ENCODE data around the gene CNDP1.
"Not testable (repeated sequence)": the region's sequence is repeated elsewhere in the genome, so short reads cannot be mapped to it uniquely, and the experiment has no call there.

CNDP1 gene

DNA sequence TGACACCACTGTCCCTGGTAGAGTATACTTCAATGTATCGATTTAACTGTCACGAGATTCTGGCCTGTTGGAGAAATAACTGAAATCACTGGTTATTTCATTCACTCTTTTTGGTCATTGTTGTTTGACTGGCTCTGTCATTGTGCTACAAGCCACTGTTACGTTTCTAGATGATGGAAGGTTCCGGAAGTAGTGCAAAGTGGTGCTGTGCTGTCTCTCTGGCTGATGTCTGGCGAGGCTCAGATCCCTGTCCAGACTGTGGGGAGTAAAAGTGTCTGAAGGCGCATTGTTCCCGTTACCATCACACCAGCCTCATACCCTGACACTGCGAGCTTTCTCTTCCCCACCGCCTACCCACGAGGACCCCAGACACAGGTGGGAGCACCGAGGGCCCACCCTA is 11.7 kb downstream of the CNDP1 start:
- no peak for DNase-seq (ENCODE audit: low read depth)

DNA sequence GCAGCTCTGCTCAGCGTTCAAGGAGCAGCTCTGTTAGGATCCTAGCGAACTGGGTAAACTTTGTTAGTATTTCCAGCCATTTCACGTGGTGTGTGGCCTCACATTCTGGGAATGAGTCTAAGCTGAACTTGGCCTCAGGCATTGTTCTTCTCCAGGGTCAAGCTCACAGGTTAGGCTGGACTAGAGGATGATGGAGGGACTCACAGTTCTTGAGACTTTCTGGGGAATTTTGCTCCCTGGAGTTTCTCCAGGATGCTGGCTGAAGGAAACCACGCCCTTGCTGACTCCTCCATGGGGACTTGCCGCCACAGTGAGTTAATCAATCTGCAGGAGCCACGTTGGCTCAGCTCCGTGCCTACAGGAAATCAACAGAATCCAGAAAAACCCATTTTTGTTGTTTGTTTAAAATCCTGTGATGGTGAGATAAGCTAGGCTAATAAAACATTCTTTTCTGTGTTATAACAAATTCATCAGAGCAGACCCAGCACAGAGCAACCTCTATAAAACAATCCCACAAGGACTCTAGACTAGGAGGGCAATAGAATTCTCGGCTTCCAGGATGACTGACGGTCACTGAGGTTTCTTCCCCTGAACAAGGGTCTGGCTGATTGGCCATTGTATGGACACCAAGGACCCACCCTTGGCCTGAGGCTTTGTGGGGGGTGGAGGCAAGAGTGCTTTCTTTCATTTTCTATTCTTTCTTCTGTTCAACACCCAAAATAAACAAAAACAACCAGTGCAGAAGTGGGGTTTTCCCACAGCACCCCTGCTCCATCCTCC is 12.6 kb downstream of the CNDP1 start:
- DNase-seq (ENCODE audit: low read depth): no peak

DNA sequence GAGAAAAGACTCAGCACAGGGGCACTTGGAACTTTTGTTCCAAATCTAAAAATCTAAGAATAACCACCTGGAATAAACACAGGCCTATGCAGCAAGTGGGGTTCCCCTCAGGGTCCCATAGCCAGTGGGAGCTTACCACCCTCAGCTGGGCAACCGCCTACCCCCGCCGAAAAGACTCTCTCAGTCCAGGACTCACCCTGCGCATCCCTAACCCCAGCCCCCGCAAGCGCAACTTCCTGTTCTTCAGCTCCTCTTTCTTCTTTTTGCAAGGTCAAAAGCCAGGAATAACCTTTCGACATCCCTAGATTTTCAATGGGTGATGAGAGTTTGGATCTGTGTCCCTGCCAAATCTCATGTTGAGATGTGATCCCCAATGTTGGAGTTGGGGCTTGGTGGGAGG is 13.6 kb downstream of the CNDP1 start:
- DNase-seq (ENCODE audit: low read depth): no peak

DNA sequence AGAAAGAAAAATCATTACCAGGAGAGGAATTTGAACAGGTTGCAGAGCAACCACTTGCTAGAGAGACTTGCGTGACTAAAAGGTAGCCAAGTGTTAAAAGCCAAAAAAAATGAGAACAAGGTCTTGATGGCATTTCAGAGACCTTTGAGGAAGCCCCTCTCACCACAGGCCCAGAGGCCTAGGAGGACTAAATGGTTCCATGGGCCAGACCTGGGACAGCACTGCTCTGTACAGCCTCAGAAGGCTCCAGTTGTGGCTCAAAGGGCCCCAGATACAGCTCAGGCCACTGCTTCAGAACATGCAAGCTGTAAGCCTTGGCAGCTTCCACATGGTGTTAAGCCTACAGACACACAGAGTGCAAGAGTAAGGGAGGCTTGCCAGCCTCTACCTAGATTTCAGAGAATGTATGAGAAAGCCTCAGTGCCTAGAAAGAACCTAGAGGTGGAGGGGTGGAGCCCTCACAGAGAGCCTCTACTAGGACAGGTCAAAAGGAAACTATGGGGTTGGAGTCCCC is 15.3 kb downstream of the CNDP1 start:
- DNase-seq (ENCODE audit: low read depth): no peak

DNA sequence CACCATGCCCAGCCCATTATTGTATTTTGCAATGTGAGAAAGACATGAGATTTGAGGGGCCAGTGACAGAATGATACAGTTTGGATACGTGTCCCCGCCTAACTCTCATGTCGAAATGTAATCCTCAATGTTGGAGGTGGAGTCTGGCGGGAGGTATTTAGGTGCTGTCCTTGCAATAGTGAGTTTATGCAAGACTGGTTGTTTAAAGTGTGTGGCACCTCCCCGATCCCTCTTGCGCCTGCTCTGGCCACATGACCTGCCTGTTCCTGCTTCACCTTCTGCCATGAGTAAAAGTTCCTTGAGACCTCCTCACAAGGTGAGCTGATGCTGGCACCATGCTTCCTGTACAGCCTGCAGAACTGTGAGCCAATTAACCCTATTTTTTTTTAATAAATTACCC is 16.6 kb downstream of the CNDP1 start:
- DNase-seq (ENCODE audit: low read depth): no peak

DNA sequence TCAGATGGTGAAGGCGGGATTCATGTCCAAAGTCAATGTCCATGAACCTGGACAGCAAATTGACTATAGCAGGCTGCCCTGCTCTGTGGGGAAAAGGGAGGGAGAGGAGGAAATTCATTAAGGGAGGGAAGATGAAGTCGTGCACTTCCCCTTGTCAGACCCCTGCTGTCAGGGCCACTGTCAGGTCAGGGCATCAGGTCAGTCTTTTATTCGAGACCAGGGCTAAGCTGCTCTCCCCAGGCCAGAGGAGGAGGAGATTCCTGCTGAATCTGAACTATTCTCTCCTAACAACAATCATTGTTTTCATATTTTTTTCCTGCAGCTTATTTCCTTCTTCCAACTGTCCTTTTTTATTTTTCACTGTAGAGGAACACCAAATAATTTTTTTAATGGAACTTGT is 17.2 kb downstream of the CNDP1 start:
- DNase-seq (ENCODE audit: low read depth): no peak

DNA sequence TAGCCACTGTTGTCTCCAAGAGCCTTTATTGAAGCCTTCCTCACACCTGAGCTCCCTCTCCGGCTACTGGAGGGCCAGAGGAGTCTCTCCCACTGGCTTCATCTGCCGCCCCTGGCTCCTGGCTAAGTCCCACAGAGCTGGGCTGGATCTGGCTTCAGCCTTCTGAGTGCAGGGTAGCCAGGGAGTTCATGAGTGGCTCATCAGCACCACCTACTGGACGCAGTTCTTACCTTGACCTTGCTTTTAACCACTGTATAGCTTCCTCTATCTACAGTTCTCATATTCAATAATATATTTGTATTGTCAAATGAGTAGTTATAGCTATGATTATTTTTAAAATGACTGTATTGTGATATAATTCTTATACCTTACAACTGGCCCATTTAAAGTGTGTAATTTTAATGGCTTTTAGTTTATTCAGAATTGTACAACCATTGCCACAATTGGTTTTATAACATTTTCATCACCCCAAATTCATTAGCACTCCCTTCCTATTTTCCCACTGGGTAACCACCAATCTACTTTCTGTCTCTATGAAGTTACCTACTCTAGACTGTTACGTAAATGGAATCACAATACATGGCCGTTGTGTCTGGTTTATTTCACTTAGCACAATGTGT is 17.7 kb downstream of the CNDP1 start:
- peak; percentile 39 for DNase-seq (ENCODE audit: low read depth)

DNA sequence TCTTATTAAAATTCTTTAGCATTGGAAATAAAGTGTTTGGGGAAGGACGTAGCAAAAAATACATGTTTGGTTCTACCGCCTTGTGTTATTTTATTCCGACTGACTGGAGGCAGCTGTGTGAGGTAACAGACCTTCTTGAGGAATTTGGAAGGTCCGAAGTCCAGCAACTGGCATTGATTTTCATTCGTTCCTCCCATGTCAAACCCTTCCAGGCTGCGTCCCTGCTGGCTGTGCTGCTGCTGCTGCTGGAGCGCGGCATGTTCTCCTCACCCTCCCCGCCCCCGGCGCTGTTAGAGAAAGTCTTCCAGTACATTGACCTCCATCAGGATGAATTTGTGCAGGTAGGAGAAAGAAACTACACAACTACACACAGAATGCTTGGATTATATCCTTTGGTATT is 21.8 kb downstream of the CNDP1 start:
- DNase-seq (ENCODE audit: low read depth): no peak

DNA sequence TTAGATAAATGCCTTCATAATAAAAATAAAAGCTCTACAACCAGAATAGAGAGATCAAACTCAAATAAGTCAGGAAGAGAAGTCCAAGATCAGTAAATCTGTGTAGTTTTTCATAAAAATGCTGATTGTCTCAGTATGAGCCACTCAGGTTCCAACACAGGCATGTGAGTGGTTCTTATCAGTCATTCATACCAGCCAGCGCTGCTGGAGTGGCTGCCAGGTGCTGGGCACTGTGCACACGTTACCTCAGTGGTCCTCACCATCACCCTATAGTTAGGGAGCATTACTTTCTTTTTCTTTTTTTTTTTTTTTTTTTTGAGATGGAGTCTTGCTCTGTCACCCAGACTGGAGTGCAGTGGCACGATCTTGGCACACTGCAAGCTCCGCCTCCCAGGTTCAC is 23.8 kb downstream of the CNDP1 start:
- DNase-seq (ENCODE audit: low read depth): no peak

DNA sequence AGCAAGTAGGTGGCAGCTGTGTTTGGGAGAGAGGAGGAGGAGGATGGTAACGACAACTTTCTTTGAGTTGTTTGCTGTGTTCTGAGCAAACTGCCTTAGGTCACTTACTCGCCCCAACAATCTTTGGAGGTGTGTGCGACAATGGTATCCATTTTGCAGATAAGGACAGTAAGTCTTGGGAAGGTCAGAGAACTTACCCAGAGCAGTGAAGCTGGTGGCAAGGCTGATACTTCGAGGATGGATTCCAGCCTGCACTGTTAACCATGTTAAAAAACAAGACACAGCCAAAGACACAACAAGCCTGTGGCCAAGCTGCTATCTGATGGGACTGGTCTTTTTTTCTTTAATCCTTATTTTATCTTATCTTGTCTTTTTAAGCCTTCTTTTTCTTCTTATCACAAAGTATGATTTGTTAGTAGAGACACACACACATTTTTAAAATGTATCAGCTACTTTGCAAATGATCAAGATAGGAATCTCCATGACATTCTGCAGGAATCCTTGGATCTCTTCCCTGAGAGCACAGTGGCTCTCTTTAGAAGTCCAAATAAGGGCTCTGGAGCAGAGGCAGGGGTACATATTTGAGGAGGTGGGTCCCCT is 27.9 kb downstream of the CNDP1 start:
- no peak for DNase-seq (ENCODE audit: low read depth)

DNA sequence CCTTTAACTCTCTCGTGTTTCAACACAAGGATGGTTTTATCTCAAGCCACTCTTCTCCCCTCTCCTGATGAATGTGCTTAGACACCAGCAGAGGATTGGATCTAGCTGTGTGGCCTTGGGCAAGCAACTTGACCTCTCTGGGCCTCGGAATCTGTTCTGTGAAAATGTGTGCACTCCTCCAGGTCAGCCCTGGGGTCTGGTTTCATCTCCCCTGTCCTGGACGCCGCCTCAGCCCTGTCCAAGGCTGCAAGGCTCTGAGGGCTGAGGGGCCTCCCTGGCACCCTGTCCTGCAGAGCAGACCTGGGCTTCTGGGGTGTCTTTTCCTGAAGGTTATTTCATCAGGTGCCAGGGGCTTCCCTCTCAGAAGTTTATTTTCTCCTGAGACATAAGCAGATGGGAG is 28.5 kb downstream of the CNDP1 start:
- no peak for DNase-seq (ENCODE audit: low read depth)

DNA sequence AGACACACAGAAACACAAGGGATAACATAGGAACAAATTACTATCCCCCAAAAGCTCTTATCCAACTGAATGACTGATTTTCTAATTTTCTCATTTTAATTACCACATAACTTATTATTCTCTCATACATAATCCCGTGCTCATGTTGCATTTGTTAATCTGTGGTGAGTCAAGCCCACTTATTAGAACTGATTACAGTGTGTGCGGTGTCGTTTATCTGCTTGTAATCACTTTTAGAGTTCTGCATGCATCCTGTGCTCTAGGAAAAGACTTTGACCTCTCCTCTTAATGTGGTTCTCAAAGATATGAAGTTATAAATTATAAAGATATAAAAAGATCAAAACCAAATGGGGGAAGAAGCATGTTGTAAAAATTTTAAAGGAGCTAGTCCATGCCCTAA is 29.7 kb downstream of the CNDP1 start:
- no peak for DNase-seq (ENCODE audit: low read depth)

DNA sequence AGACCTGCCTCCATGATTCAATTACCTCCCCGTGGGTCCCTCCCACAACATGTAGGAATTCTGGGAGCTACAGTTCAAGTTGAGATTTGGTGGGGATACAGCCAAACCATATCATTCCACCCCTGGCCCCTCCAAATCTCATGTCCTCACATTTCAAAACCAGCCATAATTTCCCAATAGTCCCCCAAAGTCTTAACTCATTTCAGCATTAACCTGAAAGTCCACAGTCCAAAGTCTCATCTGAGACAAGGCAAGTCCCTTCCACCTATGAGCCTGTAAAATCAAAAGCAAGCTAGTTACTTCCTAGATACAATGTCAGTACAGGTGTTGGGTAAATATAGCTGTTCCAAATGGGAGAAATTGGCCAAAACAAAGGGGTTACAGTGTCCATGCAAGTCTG is 30.9 kb downstream of the CNDP1 start:
- not testable (repeated sequence) for DNase-seq (ENCODE audit: low read depth)

DNA sequence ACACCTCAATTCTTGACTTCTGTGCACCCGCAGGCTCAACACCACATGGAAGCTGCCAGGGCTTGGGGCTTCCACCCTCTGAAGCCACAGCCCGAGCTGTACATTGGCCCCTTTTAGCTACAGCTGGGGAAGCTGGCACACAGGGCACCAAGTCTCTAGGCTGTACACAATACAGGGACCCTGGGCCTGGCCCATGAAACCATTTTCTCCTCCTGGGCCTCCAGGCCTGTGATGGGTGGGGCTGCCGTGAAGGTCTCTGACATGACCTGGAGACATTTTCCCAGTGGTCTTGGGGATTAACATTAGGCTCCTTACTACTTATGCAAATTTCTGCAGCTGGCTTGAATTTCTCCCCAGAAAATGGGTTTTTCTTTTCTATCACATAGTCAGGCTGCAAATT is 31.7 kb downstream of the CNDP1 start:
- DNase-seq (ENCODE audit: low read depth): not testable (repeated sequence)

DNA sequence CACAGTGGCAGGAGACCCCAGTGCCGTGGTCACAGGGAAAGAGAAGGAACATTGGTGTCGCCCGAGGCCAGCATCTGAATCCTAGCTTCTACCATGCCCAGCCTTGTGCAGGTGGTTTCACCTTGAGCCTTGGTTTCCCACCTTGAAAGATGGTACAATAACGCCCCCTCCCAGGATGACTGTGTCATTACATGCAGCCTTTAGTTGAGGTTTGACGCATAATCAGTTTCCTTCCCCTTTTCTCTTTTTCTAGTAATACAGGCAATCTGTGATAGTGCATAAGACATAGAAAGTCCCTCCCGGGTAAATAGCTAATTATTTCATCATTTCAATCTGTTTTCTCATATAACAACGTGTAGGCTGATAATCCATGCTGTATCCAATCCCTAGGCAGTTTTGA is 33.5 kb downstream of the CNDP1 start:
- no peak for DNase-seq (ENCODE audit: low read depth)

DNA sequence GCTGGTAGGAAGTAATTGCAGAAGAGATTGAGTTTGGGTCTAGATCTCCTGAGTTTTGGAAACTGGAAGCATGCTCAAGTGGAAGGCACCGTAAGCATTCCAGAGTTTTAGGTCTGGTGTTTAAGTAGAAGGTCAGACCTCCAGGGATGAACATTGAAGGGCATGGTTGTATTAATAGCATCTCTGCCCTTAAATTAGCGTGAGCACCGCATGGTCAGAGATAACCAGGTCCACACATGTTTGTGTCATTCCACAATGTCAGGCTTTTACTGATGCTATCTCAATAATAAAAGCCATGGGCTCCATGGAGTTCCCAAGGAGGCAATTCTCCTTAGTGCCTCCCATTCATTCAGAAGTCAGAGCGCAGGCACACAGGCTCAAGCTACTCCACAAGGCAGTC is 35.1 kb downstream of the CNDP1 start:
- no peak for DNase-seq (ENCODE audit: low read depth)

DNA sequence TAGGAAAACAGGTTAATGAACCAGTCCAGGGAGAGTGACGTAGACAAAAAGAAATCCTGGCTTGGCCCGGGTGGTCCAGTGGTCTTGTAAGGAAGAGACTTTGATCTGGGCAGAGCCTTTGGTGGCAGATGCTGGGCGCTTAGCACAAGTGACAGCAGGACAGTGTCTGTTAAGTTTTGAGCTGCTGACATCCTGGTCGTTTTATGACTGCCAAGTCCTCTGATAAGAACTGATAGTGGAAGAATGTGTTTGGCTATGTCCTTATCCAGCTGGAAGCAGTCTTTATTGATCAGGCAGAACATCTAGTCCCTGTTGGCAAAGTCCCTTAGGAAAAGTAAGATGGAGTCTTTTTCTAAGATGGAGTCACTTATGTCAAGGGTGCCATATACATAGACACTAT is 36.0 kb downstream of the CNDP1 start:
- no peak for DNase-seq (ENCODE audit: low read depth)

DNA sequence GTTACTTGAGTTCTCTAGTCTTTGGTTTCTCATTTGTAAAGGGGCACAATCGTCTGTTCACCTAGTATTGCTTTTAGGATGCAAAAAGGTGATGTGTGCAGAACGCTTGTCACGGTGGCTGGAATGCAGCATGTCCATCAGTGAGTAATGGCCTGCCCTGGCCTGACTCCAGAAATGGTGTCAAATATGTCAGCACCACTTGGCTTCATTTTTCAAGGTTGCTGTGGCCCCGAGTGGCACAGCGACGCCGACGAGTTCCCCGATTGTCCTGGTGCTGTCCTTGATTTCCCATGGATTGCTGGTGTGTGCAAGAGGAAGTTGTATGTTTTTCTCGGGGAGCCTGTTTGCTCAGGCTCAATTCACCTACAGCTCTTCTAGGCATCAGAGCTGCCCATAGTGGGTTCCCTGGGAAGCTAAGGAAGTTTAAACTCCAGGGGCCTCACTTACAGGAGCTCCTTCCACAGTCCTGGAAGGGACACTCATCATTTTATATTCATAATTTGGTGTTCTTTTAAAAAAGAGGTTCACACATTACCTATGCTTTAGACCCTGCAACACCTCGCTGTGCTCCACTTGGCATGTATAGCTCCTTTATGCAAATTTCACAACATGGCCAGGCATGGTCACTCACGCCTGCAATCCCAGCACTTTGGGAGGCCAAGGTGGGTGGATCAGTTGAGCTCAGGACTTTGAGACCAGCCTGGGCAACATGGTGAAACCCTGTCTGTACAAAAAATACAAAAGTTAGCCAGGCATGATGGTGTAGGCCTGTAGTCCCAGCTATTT is 37.8 kb downstream of the CNDP1 start:
- no peak for DNase-seq (ENCODE audit: low read depth)

DNA sequence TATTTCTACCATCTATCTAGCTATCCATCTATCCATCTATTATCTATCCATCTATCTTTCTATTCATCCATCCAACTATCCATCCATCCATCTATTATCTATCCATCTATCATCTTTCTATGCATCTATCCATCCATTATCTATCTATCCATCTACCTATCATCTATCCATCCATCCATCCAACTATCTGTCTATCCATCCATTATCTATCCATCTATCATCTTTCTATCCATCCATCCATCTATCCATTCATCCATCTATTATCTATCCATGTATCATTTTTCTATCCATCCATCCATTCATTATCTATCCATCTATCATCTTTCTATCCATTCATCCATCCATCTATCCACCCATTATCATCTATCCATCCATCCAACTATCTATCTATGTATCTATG is 38.8 kb downstream of the CNDP1 start:
- no peak for DNase-seq (ENCODE audit: low read depth)

DNA sequence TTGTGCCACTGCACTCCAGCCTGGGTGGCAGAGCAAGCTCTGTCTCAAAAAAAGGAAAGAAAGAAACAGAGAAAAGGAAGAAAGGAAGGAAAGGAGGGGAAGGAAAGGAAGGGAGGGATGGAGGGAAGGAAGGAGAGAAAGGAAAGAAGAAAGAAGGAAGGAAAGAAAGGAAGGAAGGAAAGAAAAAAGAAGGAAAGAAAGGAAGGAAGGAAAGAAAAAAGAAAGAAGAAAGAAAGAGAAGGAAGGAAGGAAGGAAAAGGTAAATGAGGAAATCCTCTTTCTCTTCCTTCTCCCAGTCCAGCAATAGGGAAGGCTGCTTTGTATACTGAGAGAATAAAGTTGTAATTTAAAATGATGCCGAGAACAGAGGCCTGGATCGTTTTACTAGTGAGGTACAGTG is 40.6 kb downstream of the CNDP1 start:
- no peak for DNase-seq (ENCODE audit: low read depth)

DNA sequence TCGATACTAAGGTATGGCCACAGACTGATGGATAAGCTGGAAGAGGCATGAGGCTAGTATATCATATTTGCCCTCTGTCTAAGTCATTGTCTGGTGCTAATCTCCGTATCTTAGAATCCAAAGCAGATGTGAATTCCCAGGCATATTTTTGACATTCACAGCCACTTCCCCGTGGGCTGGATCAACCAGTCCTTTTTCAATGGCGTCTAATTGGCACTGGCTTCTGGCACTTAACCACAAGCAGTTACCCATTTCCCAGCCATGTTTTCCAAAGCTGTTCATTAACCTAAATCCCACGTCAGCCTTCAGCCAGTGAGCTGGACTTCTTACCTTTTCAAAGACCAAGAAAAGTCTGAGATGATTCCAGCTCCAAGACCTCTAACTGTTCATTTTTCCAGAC is 42.7 kb downstream of the CNDP1 start:
- no peak for DNase-seq (ENCODE audit: low read depth)

DNA sequence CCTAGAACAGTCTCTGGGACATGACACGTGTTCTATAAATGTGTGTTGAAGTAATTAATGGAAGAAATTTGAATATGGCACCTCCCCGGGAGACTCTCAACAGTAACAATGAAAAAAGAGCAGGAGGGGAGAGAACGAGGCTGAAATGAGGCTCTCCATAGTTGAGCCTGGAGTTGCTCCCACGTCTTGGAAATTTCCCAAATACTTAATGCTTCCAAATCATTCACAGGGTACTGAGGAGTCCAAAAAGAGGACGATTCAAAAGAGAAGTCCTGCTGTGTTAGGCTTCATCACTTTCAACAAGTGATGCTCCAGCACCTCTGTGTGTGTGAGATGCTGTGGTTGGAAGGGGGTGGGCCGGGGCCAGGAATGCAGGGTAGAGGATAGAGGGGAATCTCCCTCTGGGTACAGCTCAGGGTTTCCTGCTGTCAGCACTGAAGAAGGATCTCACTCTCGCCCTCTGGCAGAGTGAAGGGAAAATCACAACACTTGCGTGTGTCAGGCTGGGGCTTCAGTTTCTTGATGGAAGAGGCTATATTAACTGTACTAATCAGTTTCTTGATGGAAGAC is 45.3 kb downstream of the CNDP1 start:
- no peak for DNase-seq (ENCODE audit: low read depth)

Data from T-helper 22 cell (primary cell).